HepG2 (cell line): ENCODE measurements around the gene FASTK. TPM values are rescaled to one million over a fixed set of nuclear protein-coding genes. Genes with fewer than 3 reads are reported as not detected.
A peak's percentile ranks its signal among the peaks of the same experiment; 100 is the strongest.

Experiments used
- ASH2L ChIP-seq: fragments of 300-600, 200-600 bp; sonication (generic); IDR thresholded peaks from 2 replicates; pipeline ENCODE4 v1.7.0; 2017; ENCODE audit warnings: low read depth, mild to moderate bottlenecking, moderate library complexity, mixed read lengths, low read length; ENCODE audit not compliant: insufficient read length
- CHD4 ChIP-seq: fragments of 200-600 bp; sonication (generic); IDR thresholded peaks from 2 replicates; pipeline ENCODE4 v1.7.0; 2017; ENCODE audit warnings: mild to moderate bottlenecking, low read length, borderline replicate concordance
- FOSL1 ChIP-seq: sonication (generic); formaldehyde crosslinking; IDR thresholded peaks from 2 replicates; pipeline ENCODE4 v1.9.0; 2021; ENCODE audit warnings: missing genetic modification reagents, borderline replicate concordance
- FOXP1 ChIP-seq, 2 experiments: fragments of 450-650 bp in 1 of 2; IDR thresholded peaks; 2 replicates each; pipeline ENCODE4 v1.6.1; 2017 to 2018; ENCODE audit warnings: antibody characterized with exemption in 1 of 2
- MED8 ChIP-seq: sonication (generic); formaldehyde crosslinking; IDR thresholded peaks from 2 replicates; pipeline ENCODE4 v1.8.1; 2023; ENCODE audit warnings: mild to moderate bottlenecking, missing genetic modification reagents; ENCODE audit not compliant: insufficient replicate concordance
- ZKSCAN8 ChIP-seq: IDR thresholded peaks from 2 replicates; pipeline ENCODE4 v1.6.1; 2016; ENCODE audit warnings: borderline replicate concordance, missing genetic modification reagents, missing compliant biosample characterization
- ZNF557 ChIP-seq: sonication (generic); formaldehyde crosslinking; IDR thresholded peaks from 2 replicates; pipeline ENCODE4 v1.4.0; 2020; ENCODE audit warnings: missing genetic modification reagents
- ZNF768 ChIP-seq: sonication (generic); formaldehyde crosslinking; IDR thresholded peaks from 2 replicates; pipeline ENCODE4 v1.4.0; 2020; ENCODE audit warnings: missing genetic modification reagents
- polyA plus RNA-seq, 8 experiments: library from polyadenylated mRNA; depleted of rRNA in 3 of 8; stranded (reverse) in 7 of 8; unstranded in 1 of 8; fragments of >200 nt; fragmentation: Illumina TruSeq in 4 of 8; extraction: Trizol in 4 of 8; gene quantifications; 2 replicates each; pipeline versions ENCODE4 v1.2.1 to v1.2.3, GENCODE V29; 2011 to 2016; ENCODE audit warnings: low read depth in 4 of 8, missing spikeins in 1 of 8, mixed read lengths in 1 of 8; ENCODE audit not compliant: insufficient read depth in 1 of 8
- total RNA-seq, 5 experiments: library from RNA; depleted of rRNA; stranded (reverse); fragments of >200 nt; fragmentation: Illumina TruSeq; extraction: Trizol; gene quantifications; 2 replicates each; pipeline ENCODE4 v1.2.3, GENCODE V29; 2016; ENCODE audit warnings: low read depth in 1 of 5
- TF ChIP-seq, protein P1 (sequence below): sonication (generic); formaldehyde crosslinking; IDR thresholded peaks from 2 replicates; pipeline ENCODE4 v1.5.0; 2020; ENCODE audit warnings: mild to moderate bottlenecking, missing genetic modification reagents
- TF ChIP-seq, protein P2 (sequence below): IDR thresholded peaks from 2 replicates; pipeline ENCODE4 v1.6.1; 2016; ENCODE audit warnings: missing compliant biosample characterization, missing genetic modification reagents, borderline replicate concordance
- TF ChIP-seq, protein P3 (sequence below): sonication (generic); formaldehyde crosslinking; IDR thresholded peaks from 2 replicates; pipeline ENCODE4 v1.5.0; 2020; ENCODE audit warnings: missing genetic modification reagents
- TF ChIP-seq, protein P4 (sequence below): sonication (generic); formaldehyde crosslinking; IDR thresholded peaks from 2 replicates; pipeline ENCODE4 v1.4.0; 2020; ENCODE audit warnings: mild to moderate bottlenecking, missing genetic modification reagents
- TF ChIP-seq, protein P5 (sequence below): IDR thresholded peaks from 2 replicates; pipeline ENCODE4 v1.6.1; 2016; ENCODE audit warnings: mild to moderate bottlenecking
- TF ChIP-seq, protein P6 (sequence below): sonication (generic); formaldehyde crosslinking; IDR thresholded peaks from 2 replicates; pipeline ENCODE4 v1.5.0; 2020; ENCODE audit warnings: mild to moderate bottlenecking, missing genetic modification reagents
- TF ChIP-seq, protein P7 (sequence below): IDR thresholded peaks from 2 replicates; pipeline ENCODE4 v1.6.1; 2016; ENCODE audit warnings: control low read depth

The FASTK gene
- total and polyA plus RNA-seq, 2 of the 13 experiments (the other 11 are each of a cell fraction or from before 2014, with no cell fraction given) = 52.9 to 55.7 TPM

DNA sequence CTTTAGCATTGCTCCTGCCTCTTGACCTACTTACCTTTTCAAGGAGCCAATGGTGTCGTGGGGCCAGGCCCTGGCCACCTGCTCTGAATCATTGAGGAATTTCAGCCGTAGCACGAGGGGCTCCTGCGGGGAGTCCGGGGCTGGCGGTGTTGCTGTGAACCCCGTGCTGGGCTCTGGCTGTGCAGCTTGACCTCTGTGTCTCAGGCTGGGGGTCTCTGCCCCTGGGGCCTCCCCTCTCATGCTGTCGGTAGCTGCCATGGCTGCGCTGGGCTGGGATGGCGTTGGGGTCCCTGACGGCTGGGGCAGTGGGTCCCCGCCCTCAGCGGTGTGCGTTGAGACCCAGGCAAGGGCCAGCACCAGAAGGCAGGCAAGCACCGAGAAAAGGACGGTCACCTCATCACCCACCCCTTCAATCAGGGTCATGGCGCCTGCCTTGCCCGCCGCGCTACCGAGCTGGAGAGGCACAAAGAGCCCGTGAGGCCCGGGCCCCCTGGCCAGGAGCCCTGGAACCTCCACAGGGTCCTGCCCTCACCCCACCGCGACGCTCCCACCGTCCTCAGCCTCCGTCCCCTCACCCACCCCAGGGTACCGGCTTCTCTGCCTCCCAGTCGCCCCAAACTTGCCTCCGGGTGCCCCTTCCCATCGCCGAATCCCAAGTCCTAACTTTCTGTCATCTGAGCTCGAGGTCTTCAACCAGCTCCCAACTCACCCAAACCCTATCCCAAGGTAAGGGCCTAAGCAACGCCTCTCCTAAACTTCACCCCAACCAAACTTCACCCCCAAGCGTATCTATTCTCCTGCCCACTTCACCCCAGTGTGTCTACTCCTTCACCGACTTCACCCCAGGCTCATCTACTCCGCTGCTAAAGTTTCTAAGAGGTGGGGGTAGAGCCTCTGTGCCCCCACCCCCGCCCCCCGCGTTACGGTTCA, 1.8 kb upstream of the FASTK start (continued):
- TF ChIP-seq, protein P1, sequence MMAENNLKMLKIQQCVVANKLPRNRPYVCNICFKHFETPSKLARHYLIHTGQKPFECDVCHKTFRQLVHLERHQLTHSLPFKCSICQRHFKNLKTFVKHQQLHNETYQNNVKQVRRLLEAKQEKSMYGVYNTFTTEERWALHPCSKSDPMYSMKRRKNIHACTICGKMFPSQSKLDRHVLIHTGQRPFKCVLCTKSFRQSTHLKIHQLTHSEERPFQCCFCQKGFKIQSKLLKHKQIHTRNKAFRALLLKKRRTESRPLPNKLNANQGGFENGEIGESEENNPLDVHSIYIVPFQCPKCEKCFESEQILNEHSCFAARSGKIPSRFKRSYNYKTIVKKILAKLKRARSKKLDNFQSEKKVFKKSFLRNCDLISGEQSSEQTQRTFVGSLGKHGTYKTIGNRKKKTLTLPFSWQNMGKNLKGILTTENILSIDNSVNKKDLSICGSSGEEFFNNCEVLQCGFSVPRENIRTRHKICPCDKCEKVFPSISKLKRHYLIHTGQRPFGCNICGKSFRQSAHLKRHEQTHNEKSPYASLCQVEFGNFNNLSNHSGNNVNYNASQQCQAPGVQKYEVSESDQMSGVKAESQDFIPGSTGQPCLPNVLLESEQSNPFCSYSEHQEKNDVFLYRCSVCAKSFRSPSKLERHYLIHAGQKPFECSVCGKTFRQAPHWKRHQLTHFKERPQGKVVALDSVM (CRISPR knock-in tag) = no peak
- TF ChIP-seq MED8 (CRISPR knock-in tag) (peak; percentile 45), FOXP1 (IDR thresholded peaks at IDR 0.05) (no peak), FOXP1 (CRISPR knock-in tag; IDR thresholded peaks at IDR 0.05) (no peak), ZNF768 (CRISPR knock-in tag) (peak; percentile 30; the same call in 1 of the 2 replicates), CHD4 (no peak), ASH2L (no peak), ZKSCAN8 (CRISPR knock-in tag) (no peak), FOSL1 (no peak), ZNF557 (no peak)
- TF ChIP-seq, protein P2, sequence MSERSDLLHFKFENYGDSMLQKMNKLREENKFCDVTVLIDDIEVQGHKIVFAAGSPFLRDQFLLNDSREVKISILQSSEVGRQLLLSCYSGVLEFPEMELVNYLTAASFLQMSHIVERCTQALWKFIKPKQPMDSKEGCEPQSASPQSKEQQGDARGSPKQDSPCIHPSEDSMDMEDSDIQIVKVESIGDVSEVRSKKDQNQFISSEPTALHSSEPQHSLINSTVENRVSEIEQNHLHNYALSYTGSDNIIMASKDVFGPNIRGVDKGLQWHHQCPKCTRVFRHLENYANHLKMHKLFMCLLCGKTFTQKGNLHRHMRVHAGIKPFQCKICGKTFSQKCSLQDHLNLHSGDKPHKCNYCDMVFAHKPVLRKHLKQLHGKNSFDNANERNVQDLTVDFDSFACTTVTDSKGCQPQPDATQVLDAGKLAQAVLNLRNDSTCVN (CRISPR knock-in tag) = no peak
- TF ChIP-seq, protein P3, sequence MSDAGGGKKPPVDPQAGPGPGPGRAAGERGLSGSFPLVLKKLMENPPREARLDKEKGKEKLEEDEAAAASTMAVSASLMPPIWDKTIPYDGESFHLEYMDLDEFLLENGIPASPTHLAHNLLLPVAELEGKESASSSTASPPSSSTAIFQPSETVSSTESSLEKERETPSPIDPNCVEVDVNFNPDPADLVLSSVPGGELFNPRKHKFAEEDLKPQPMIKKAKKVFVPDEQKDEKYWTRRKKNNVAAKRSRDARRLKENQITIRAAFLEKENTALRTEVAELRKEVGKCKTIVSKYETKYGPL (CRISPR knock-in tag) = no peak
- TF ChIP-seq, protein P4, sequence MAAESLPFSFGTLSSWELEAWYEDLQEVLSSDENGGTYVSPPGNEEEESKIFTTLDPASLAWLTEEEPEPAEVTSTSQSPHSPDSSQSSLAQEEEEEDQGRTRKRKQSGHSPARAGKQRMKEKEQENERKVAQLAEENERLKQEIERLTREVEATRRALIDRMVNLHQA (CRISPR knock-in tag) = no peak
- TF ChIP-seq, protein P5, sequence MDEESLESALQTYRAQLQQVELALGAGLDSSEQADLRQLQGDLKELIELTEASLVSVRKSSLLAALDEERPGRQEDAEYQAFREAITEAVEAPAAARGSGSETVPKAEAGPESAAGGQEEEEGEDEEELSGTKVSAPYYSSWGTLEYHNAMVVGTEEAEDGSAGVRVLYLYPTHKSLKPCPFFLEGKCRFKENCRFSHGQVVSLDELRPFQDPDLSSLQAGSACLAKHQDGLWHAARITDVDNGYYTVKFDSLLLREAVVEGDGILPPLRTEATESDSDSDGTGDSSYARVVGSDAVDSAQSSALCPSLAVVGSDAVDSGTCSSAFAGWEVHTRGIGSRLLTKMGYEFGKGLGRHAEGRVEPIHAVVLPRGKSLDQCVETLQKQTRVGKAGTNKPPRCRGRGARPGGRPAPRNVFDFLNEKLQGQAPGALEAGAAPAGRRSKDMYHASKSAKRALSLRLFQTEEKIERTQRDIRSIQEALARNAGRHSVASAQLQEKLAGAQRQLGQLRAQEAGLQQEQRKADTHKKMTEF = no peak
- TF ChIP-seq, protein P6, sequence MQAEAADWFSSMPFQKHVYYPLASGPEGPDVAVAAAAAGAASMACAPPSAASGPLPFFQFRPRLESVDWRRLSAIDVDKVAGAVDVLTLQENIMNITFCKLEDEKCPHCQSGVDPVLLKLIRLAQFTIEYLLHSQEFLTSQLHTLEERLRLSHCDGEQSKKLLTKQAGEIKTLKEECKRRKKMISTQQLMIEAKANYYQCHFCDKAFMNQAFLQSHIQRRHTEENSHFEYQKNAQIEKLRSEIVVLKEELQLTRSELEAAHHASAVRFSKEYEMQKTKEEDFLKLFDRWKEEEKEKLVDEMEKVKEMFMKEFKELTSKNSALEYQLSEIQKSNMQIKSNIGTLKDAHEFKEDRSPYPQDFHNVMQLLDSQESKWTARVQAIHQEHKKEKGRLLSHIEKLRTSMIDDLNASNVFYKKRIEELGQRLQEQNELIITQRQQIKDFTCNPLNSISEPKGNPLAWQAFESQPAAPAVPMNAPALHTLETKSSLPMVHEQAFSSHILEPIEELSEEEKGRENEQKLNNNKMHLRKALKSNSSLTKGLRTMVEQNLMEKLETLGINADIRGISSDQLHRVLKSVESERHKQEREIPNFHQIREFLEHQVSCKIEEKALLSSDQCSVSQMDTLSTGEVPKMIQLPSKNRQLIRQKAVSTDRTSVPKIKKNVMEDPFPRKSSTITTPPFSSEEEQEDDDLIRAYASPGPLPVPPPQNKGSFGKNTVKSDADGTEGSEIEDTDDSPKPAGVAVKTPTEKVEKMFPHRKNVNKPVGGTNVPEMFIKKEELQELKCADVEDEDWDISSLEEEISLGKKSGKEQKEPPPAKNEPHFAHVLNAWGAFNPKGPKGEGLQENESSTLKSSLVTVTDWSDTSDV (CRISPR knock-in tag) = no peak
- TF ChIP-seq, protein P7, sequence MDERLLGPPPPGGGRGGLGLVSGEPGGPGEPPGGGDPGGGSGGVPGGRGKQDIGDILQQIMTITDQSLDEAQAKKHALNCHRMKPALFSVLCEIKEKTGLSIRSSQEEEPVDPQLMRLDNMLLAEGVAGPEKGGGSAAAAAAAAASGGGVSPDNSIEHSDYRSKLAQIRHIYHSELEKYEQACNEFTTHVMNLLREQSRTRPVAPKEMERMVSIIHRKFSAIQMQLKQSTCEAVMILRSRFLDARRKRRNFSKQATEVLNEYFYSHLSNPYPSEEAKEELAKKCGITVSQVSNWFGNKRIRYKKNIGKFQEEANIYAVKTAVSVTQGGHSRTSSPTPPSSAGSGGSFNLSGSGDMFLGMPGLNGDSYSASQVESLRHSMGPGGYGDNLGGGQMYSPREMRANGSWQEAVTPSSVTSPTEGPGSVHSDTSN (CRISPR knock-in tag) = no peak
